Esophagus squamous epithelium (tissue), 4 donors: Measurements from ENCODE around the gene PRRT1.

Experiments used
- POLR2A ChIP-seq, 4 donors: fragments of 450-650 bp; IDR thresholded peaks; one replicate each; pipeline ENCODE4 v1.6.1; 2017; ENCODE audit warnings: antibody characterized with exemption in 4 of 4, mild to moderate bottlenecking in 4 of 4, moderate library complexity in 3 of 4
- TF ChIP-seq, protein P1 (sequence below), 6 experiments: fragments of 450-650 bp in 4 of 6; fragments of 200-600 bp in 2 of 6; sonication (generic) in 2 of 6; IDR thresholded peaks; one replicate each; pipeline ENCODE4 v1.5.1; 2016 to 2019; ENCODE audit warnings: antibody characterized with exemption in 6 of 6, mild to moderate bottlenecking in 4 of 6, moderate library complexity in 4 of 6

DNA sequence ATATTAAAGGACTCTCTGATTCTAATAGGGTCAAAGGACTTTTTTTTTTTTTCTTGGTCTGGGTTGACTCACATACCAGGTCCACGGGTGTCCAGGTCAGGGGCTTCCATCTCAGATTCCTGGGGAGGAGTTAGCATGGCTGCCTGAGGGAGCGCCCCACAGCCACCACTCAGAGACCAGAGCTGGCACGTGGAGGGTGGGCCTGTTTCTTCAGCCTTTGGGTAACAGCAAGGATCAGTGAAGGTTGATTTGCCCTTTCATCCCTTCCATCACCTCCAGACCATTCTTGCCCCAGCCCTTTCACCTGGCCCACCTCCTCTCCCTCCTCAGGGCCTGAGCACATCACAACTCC is 46.6 kb upstream of the PRRT1 start:
- TF ChIP-seq, protein P1, sequence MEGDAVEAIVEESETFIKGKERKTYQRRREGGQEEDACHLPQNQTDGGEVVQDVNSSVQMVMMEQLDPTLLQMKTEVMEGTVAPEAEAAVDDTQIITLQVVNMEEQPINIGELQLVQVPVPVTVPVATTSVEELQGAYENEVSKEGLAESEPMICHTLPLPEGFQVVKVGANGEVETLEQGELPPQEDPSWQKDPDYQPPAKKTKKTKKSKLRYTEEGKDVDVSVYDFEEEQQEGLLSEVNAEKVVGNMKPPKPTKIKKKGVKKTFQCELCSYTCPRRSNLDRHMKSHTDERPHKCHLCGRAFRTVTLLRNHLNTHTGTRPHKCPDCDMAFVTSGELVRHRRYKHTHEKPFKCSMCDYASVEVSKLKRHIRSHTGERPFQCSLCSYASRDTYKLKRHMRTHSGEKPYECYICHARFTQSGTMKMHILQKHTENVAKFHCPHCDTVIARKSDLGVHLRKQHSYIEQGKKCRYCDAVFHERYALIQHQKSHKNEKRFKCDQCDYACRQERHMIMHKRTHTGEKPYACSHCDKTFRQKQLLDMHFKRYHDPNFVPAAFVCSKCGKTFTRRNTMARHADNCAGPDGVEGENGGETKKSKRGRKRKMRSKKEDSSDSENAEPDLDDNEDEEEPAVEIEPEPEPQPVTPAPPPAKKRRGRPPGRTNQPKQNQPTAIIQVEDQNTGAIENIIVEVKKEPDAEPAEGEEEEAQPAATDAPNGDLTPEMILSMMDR (IDR thresholded peaks at IDR 0.05): no peak
- no peak for TF ChIP-seq POLR2A (IDR thresholded peaks at IDR 0.05)
